Endodermal cell (in vitro differentiated cells): Measurements from ENCODE around the gene HDAC4. TPM values are rescaled to one million over a fixed set of nuclear protein-coding genes. Genes with fewer than 3 reads are reported as not detected.
A peak's percentile ranks its signal among the peaks of the same experiment; 100 is the strongest.

ENCODE experiments used
- DNase-seq: peaks from one replicate; pipeline ENCODE4 v3.0.0-alpha.2; 2017
- H3K27ac ChIP-seq: 2 replicates; pipeline ENCODE4 v1.5.1; 2013; ENCODE audit warnings: mild to moderate bottlenecking, low read depth, low read length, moderate library complexity
- H3K27me3 ChIP-seq: 2 replicates; pipeline ENCODE4 v1.6.1; 2013; ENCODE audit warnings: mild to moderate bottlenecking, low read length, moderate library complexity; ENCODE audit not compliant: insufficient read depth, control insufficient read depth, poor library complexity, severe bottlenecking
- H3K36me3 ChIP-seq: 2 replicates; pipeline ENCODE4 v1.7.0; 2013; ENCODE audit warnings: mild to moderate bottlenecking, low read length, moderate library complexity; ENCODE audit not compliant: control insufficient read depth, insufficient read depth
- H3K4me1 ChIP-seq: one replicate; pipeline ENCODE4 v1.7.0; 2013; ENCODE audit warnings: low read length; ENCODE audit not compliant: control insufficient read depth, insufficient read depth
- H3K4me3 ChIP-seq: 2 replicates; pipeline ENCODE4 v1.5.1; 2013; ENCODE audit warnings: mild to moderate bottlenecking, low read length, moderate library complexity
- H3K9ac ChIP-seq: 2 replicates; pipeline ENCODE4 v1.6.1; 2013; ENCODE audit warnings: mild to moderate bottlenecking, low read length, moderate library complexity; ENCODE audit not compliant: poor library complexity, severe bottlenecking; ENCODE audit errors: extremely low read depth
- H3K9me3 ChIP-seq: 2 replicates; pipeline ENCODE4 v1.6.1; 2013; ENCODE audit warnings: mild to moderate bottlenecking, low read length, moderate library complexity; ENCODE audit not compliant: control insufficient read depth
- H3K27ac Mint-ChIP-seq: 2 replicates; pipeline ENCODE4 v1.8.0; 2020; ENCODE audit warnings: mixed read lengths
- H3K27me3 Mint-ChIP-seq: 2 replicates; pipeline ENCODE4 v1.8.0; 2021; ENCODE audit warnings: mild to moderate bottlenecking, mixed read lengths; ENCODE audit not compliant: insufficient read depth
- H3K36me3 Mint-ChIP-seq: 2 replicates; pipeline ENCODE4 v1.8.0; 2020; ENCODE audit warnings: low read depth, mixed read lengths
- H3K4me1 Mint-ChIP-seq: 2 replicates; pipeline ENCODE4 v1.8.0; 2020; ENCODE audit warnings: mixed read lengths
- H3K4me3 Mint-ChIP-seq: 2 replicates; pipeline ENCODE4 v1.8.0; 2020; ENCODE audit warnings: mild to moderate bottlenecking, moderate library complexity, mixed read lengths
- H3K9me3 Mint-ChIP-seq: 2 replicates; pipeline ENCODE4 v1.8.0; 2020; ENCODE audit warnings: mild to moderate bottlenecking, mixed read lengths
- WGBS, 2 experiments: methylation state at CpG; one replicate each; pipeline versions ENCODE4 v1.1.5 to v1.1.7; 2013; ENCODE audit warnings: missing lambda C conversion rate in 2 of 2, mixed read lengths in 1 of 2; ENCODE audit not compliant: insufficient coverage in 1 of 2, insufficient read length in 1 of 2; 5-methylcytosine and 5-hydroxymethylcytosine counted together
- total RNA-seq, 2 donors: library from RNA; stranded (reverse); fragmentation: NEBNext Ultra II Directional in 1 of 2; extraction: Animal tissue kit (Norgen Biotek cat#: 25700) in 1 of 2; gene quantifications; 2 replicates in 1 of 2; 3 replicates in 1 of 2; pipeline ENCODE4 v1.2.1, GENCODE V29; 2021
- TF ChIP-seq, protein P1 (sequence below): fragments of 200-600 bp; sonication (generic); conservative IDR thresholded peaks from 2 replicates; pipeline ENCODE4 v1.5.0; 2021; ENCODE audit warnings: antibody characterized with exemption, mild to moderate bottlenecking

Gene HDAC4
- total RNA-seq, 2 donors from 2014 or later, result 45.7 to 51.2 TPM

DNA sequence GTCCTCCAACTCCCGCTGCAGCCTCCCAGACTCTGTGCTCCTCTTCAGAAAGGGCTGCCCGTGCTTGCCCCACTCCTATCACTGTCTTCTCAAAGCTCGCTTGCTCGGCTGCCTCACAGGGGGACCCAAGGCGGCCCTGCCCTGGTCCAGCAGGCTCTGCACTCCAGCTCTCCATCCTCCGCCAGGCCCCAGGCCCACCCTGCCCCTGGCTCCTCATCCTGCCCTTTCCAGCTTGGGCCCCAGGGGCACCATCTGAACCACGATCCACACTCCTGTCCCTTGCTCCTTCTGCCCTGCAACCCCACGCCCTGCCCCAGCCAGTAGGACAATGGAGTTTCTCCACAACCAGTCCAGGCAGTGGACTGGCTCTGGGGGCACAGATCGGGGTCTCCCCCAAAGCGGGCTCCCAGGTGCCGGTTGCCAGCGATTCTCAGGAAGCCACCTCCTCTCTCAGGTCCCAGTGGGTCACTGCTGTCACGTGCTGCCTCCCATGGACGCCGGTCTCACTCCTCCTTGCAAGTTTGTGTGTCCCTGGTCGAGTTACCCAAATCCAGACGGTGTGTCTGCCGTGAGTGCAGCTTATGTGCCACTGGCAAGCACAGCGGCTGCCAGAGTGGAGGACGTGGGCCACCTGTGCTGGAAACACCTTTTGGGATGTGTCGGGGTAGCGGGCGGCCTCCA, 238.5 kb downstream of the HDAC4 start:
- DNase-seq, result peak; percentile 25
- Mint-ChIP-seq H3K36me3 (peaks cover 36% of the 10 kb centered on the region), H3K27ac (peak overlapping the region; percentile 44)

DNA sequence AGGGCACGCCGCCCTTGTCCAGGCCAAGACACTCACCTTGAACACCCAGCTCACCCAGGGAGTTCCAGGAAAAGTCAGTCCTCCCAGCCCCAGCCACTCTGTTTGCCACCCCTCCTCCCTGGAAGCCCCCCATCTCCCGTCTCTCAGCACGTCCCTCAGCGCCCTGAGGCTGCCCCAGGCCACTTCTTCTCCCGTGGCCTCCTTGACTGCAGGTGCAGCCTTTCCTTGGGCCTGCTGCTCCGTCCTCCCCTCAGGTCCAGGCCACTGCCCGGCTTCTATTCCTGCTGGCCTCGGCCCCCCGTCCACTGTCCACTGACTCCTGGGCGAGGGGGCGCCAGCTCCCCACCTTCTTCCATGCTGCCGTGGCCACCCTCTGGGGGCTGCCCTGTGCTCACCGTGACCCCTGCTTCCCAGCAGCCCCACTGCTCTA, 239.1 kb downstream of the HDAC4 start:
- H3K9me3 ChIP-seq, result no peaks in the 10 kb centered on the region
- DNase-seq, result peak; percentile 32
- H3K4me3 Mint-ChIP-seq, result no peak overlapping the region
- H3K4me3 ChIP-seq, result no peak overlapping the region
- H3K4me1 ChIP-seq, result no peaks in the 10 kb centered on the region
- H3K27me3 ChIP-seq, result no peaks in the 10 kb centered on the region
- H3K36me3 ChIP-seq, result no peaks in the 10 kb centered on the region
- H3K9me3 Mint-ChIP-seq, result no peaks in the 10 kb centered on the region
- no peak overlapping the region for H3K9ac ChIP-seq
- TF ChIP-seq, protein P1, sequence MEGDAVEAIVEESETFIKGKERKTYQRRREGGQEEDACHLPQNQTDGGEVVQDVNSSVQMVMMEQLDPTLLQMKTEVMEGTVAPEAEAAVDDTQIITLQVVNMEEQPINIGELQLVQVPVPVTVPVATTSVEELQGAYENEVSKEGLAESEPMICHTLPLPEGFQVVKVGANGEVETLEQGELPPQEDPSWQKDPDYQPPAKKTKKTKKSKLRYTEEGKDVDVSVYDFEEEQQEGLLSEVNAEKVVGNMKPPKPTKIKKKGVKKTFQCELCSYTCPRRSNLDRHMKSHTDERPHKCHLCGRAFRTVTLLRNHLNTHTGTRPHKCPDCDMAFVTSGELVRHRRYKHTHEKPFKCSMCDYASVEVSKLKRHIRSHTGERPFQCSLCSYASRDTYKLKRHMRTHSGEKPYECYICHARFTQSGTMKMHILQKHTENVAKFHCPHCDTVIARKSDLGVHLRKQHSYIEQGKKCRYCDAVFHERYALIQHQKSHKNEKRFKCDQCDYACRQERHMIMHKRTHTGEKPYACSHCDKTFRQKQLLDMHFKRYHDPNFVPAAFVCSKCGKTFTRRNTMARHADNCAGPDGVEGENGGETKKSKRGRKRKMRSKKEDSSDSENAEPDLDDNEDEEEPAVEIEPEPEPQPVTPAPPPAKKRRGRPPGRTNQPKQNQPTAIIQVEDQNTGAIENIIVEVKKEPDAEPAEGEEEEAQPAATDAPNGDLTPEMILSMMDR, result no peak
- H3K27ac ChIP-seq, result no peak overlapping the region
- 87 to 98% methylated on average over 6 to 14 of the region's 14 CpGs for WGBS, 2 experiments
- H3K27ac Mint-ChIP-seq, result peak overlapping the region; percentile 21
- no peaks in the 10 kb centered on the region for H3K4me1 Mint-ChIP-seq
- peaks cover 36% of the 10 kb centered on the region for H3K36me3 Mint-ChIP-seq
- H3K27me3 Mint-ChIP-seq, result no peaks in the 10 kb centered on the region

More for the DNA sequence above, 238.5 kb downstream of the HDAC4 start:
- Histone ChIP-seq H3K27ac (no peak overlapping the region), H3K27me3 (no peaks in the 10 kb centered on the region), H3K4me1 (no peaks in the 10 kb centered on the region), H3K9ac (no peak overlapping the region), H3K4me3 (no peak overlapping the region), H3K36me3 (no peaks in the 10 kb centered on the region), H3K9me3 (no peaks in the 10 kb centered on the region)
- TF ChIP-seq, protein P1, result no peak
- Mint-ChIP-seq H3K4me1 (no peaks in the 10 kb centered on the region), H3K4me3 (no peak overlapping the region), H3K27me3 (no peaks in the 10 kb centered on the region), H3K9me3 (no peaks in the 10 kb centered on the region)
- WGBS, 2 experiments, result 92 to 96% methylated on average over 14 to 23 of the region's 23 CpGs

DNA sequence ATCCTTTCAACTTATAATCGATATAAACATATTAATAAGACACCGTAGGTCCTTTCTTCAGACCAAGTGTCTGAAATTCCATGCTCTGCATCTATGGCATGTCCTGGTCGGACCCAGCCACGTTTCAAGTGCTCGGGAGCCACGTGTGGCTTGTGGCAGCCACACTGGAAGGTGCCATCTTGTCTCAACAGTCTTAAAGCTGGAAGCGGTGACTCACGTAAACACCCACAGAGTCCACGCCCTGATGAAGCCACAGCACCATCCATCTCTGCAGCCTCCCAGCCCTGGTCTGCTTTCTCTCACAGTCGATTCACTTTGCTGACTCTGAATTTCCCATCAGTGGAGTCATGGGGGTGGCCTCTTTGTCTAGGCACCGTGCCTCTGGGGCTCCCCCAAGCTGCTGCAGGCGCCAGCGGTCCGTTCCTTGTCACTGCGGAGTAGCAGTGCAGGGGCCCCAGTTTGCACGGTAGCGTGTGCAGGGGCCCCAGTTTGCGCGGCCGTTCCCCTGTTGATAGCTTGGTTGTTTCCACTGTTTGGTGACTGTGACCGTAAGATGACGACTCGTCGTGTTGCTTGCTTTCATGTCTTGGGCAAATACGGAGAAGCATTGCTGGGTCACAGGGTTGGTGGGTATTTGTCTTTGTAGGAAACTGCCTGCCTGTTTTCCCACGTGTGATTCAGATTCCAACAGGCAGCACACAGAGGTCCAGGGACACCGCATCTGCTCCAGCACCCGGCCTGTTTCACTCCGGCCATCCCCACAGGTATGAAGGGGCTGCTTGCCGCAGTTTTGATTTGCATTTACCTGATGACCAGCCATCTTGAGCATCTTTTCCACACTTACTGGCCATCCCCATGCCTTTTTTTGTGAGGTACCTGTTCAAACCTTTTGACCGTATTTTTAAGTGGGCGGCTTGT, 240.3 kb downstream of the HDAC4 start:
- Histone ChIP-seq H3K9ac (no peak overlapping the region), H3K4me1 (no peaks in the 10 kb centered on the region), H3K27ac (no peak overlapping the region), H3K36me3 (no peaks in the 10 kb centered on the region), H3K4me3 (no peak overlapping the region), H3K9me3 (no peaks in the 10 kb centered on the region), H3K27me3 (no peaks in the 10 kb centered on the region)
- WGBS, 2 experiments, result 89 to 96% methylated on average over 13 to 32 of the region's 32 CpGs
- H3K27me3 Mint-ChIP-seq, result no peaks in the 10 kb centered on the region
- DNase-seq, result peak; percentile 28
- H3K27ac Mint-ChIP-seq, result no peak overlapping the region
- no peak overlapping the region for H3K4me3 Mint-ChIP-seq
- no peaks in the 10 kb centered on the region for H3K4me1 Mint-ChIP-seq
- TF ChIP-seq, protein P1, result no peak
- H3K36me3 Mint-ChIP-seq, result peaks cover 38% of the 10 kb centered on the region
- no peaks in the 10 kb centered on the region for H3K9me3 Mint-ChIP-seq
